PC-3 (cell line): ENCODE data around the gene F5.

ENCODE experiments used
- CTCF ChIP-seq: fragments of 300-600 bp; sonication (generic); conservative IDR thresholded peaks from 2 replicates; pipeline ENCODE4 v1.5.1; 2017; ENCODE audit warnings: antibody characterized with exemption, low read depth, mild to moderate bottlenecking, low read length
- EZH2 ChIP-seq: fragments of 300-600 bp; sonication (generic); IDR thresholded peaks from one replicate; pipeline ENCODE4 v1.6.1; 2017; ENCODE audit warnings: antibody characterized with exemption, mild to moderate bottlenecking, low read length; ENCODE audit not compliant: unreplicated experiment
- EZH2phosphoT487 ChIP-seq: fragments of 300-600 bp; sonication (generic); IDR thresholded peaks from 2 replicates; pipeline ENCODE4 v1.6.1; 2018; ENCODE audit warnings: mild to moderate bottlenecking, antibody characterized with exemption, low read length, borderline replicate concordance

DNA sequence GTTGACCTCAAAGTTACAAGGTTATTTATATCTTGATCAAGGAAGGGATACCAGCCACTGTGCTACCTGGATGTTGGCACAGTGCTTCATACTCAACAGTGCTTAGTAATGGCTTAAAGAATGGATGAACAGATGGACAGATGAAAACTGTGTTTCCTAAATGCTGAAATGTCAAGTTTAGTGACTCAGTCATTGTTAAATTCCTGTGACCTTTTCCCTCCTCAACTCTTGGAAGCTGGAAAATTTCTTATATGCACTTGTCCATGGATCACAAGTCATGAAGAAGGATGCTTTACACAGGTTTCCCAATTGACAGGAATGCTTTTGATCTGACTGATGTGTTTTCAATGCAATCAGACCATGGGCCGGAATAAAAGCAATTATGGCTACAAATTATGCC lies 60.9 kb downstream of the F5 start:
- TF ChIP-seq CTCF (no peak), EZH2 (no peak), EZH2phosphoT487 (no peak)
